GM19025 (cell line): ENCODE data around the gene TBXAS1.

ENCODE experiments used
- ATAC-seq: cut with Tn5 transposase; IDR thresholded peaks from one replicate; pipeline ENCODE4 v1.9.1; 2021; ENCODE audit warnings: mild to moderate bottlenecking, low read depth, moderate library complexity; ENCODE audit not compliant: unreplicated experiment

Gene TBXAS1

DNA sequence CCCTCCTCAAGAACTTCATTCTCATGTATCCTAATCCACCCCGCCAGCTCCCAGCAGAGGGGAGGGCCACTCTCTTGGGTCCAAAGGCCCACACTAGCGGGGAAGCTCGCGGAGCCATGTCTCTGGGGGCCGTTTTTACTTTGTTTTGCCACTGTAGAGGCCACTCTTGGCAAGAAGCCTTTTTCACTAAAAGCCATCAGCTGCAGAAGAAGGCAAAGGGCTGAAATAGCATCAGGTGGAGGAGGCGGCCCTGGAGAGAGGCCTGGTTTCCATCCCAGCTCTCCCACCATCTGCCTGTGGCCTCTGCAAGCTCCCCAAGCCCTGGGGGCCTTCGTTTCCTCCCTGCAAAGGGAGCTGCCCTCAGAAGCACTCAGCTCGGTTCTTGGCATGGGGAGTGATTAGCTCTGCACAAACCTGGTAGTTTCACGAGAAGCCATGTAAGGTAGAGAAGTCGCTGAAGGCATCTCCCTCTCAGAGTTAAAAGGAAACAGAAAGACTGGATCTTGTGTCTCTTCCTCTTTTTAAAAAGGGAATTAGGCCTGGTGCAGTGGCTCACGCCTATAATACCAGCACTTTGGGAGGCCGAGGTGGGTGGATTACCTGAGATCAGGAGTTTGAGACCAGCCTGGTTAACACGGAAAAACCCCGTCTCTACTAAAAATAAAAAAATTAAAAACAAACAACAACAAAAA, 163.4 kb downstream of the TBXAS1 start:
- no peak for ATAC-seq

DNA sequence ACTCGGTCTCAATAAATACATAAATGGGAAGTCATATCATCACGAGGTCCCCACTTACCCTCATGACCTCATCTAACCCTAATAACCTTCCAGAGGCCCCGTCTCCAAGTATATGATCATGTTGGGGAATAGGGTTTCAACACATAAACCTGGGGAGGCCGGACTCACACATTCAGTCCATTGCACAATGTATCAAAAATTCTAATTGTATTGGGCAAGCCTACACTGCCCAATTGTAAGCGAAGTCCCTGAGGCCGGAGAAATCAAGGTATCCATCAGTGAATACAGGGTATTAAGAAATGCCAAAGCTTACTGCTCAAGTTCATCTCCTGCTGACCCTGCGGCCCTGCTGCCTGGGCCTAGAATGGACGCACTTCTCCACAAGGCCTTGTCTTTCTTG, 164.1 kb downstream of the TBXAS1 start:
- no peak for ATAC-seq

- ATAC-seq, result no peak
Measured at GRCh38 chr7:139993592-139993991, 164.5 kb downstream of the TBXAS1 start.

DNA sequence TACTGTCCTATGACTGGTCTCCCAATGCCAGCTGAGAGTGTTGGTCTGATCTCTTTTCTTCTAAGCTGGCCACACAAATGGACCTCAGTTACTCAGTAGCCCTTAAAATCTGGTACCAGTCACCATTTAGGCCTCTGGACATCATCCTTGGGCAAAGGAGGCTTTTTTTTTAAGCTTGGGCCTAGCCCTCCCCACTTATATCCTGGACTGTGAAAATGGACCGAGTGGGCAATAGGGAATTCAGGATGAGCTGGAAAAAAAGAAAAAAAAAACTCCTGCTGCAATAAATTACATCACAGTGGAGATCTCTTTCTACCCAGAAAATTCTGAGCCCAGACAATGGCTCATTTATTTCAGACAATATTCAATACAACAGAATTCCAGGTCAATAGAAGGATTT, 165.3 kb downstream of the TBXAS1 start:
- ATAC-seq, result no peak

DNA sequence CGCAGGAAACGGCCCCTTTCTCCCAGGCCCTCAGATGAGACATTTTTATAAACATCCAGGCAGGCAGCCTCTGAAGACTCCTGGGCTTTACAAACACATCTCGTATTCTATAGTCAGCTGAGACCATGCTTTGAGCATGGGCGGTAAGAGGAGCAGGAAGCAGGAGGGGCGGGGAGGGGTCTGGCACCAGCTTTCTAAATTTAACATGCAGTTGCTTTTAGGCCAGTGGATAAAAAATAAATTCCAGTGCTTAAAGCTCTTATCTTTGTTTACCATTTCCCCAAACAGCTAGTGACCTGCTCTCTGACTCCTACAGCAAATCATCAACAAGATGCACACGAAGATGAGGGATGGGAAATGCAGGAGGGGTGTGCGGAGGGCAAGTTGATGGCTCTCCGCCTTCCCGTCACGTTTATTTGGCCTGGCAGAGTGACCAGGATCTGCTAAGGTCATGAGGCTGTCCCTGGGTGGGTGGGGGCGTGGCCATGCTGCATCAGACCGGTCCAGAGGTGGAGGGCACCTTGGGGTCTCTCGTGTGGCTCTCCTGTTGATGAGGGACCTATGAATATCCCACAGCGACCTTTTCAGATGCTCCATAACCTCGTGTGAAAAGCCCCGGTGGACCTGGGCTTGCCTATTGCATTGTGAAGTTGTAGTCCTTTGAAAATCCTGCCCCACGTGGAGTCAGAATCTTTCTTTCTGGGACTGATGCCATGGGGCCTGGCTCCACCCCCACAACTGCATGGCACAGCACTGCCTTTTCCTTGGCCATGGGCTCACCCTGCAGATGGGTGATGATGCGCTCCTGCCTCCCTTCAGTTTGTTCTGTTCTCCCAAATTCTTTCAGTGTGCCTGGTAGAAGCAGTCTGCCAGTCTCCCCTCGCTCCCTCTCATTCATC, 166.2 kb downstream of the TBXAS1 start:
- ATAC-seq, result no peak

DNA sequence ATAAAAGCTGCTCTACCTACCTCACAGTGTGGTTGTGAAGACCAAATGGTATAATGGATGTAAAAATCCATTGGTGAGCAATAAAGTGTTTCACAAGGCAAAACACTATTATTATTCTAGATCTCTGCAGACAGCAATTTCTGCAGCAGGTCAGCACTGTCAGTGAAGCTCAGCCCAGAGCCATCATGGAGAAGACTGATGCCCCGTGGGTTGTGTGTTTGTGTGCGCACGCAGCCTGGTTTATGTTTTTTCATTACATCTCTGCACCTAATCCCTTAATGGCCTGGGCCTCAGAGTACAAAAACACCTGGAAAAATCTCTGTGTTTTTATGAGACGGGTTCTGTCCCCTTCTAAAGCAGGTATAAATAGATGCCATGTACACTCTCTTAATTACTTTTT, 169.5 kb downstream of the TBXAS1 start:
- no peak for ATAC-seq

DNA sequence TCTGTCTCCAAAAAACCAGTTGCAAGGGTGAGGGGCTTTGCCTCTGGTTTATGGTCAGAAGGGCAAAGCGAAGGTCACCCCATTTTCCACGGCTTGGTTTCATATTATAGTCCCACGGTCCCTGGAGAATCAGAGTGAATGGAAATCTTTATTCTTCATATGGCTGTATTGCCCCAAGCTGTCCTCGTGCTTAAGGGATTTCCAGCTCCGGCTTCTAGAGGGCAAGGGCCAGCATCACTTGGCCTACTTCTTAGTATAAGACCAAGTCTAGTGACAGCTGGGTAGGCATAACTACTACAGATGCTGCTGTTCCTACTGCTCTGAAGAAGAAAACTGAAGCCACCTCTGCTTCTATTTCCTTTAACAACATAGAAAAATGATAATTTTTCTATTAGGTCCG, 170.5 kb downstream of the TBXAS1 start:
- ATAC-seq, result no peak

DNA sequence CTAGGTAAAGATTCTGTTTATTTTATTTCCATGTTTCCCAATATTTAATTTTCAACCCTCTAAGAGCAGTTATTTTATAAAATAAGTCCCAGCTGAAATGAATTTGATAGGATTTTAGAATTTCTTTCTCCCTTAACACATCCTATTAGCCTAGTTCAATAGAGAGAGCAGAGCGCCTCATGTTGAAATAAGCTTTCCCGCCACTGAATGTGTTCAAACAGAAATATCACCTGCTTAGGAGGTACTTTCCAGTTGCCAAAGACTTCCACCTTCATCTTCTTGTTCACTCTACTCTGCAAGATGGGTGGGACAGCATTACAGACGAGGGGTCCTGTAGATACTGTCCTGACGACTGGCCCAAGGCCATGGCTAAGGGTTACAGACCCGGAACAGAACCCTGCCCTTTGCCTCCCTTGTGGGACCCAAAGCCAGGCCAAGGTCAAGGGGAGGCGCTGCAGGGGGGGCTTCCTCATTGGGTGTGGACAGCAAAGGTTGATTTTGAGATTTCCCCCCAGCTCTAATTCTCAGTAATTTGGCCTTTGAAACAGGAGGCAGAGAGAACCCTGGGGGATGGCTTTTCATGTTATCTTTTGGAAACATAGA, 171.7 kb downstream of the TBXAS1 start:
- ATAC-seq, result no peak

- no peak for ATAC-seq
Measured at GRCh38 chr7:140003913-140004382, 174.9 kb downstream of the TBXAS1 start.

GRCh38 chr7:140004672-140005071, 175.6 kb downstream of the TBXAS1 start:
- no peak for ATAC-seq

- ATAC-seq, result no peak
Measured at GRCh38 chr7:140005341-140005740, 176.3 kb downstream of the TBXAS1 start.

DNA sequence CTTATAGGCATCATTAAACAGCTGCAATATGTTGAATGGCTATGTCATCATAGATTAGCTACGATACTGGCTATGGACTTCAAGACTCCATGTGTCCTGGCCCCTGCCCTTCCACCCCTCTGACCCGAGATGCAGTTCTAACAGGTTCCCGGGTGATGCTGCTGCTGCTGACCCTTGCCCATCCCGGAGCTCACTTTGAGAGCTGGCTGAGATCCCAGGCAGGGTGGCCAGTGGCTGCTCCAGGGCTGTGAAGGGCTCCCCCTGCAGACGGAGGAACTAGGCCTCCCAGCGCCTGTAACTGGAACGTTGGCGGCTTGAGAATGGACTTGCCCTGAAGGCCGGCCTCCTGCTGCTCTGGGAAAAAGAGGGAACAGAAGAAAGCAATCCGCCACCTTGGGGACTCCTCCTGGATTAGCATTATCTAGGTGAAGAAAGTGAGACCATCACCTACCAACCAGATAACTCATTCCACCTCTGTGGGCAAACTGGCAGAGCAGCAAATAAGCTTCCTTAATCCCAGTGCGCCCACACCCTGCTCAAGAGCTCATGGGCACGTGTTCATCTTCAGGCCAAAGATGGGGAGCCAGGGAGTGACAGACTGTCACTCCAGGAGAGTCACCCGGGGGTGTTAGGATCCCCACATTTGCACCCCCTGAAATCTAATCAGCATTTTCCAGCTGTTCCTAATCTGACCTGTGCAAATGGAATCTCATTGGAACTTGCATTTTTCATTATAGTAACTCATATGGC, 176.9 kb downstream of the TBXAS1 start:
- no peak for ATAC-seq

DNA sequence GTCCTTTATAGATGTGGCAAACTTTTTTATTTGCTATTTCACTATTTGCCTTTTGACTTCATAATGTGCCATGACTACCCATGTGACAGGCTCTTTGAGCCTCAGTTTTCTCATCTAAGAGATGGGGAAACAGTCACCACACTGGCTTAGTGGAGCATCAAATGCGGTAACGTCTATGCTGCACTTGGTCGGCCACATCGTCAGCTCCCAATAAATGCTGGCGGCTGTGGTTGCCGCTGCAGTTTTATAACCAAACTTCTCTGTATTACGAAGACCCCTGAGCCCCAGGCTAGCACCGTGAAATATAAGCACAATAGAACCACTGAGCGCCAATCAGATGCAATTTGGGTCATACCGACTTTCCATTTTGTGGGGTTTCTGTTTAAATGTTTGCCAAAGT, 177.5 kb downstream of the TBXAS1 start:
- ATAC-seq, result no peak

DNA sequence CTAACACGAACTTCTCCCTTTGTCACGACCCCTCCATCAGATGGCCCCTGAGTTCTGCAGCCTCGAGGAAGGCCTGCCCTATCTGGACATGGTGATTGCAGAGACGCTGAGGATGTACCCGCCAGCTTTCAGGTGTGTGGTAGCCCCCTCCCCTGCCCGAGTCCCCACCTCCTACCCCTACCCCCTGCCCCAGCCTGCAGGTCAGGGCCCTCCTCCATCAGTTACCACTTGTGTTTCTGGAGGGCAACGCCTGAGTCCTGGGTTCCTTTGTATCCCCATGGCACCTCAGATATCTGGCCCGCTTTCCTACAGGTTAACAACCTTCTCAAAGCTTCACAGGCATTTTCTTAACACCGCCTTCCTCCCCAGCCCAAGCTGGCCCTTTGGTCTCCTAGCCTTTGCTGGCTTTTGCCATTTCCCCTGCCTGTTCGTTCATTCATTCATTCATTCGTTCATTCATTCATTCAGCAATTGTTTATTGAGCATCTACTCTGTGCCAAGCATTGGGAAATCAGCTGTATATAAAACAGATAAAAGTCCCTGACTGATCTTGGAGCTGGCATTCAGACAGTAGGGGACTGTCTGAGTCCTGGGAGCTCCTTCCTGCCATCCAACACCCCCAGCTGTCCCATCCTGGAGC, 178.1 kb downstream of the TBXAS1 start:
- ATAC-seq, result no peak

GRCh38 chr7:140008755-140009610, 179.9 kb downstream of the TBXAS1 start:
- no peak for ATAC-seq

GRCh38 chr7:140009735-140010134, 180.7 kb downstream of the TBXAS1 start:
- ATAC-seq, result no peak

- no peak for ATAC-seq
Measured at GRCh38 chr7:140010194-140010895, 181.3 kb downstream of the TBXAS1 start.

- no peak for ATAC-seq
Measured at GRCh38 chr7:140013676-140014075, 184.6 kb downstream of the TBXAS1 start.

GRCh38 chr7:140014123-140014522, 185.1 kb downstream of the TBXAS1 start:
- no peak for ATAC-seq
